Measurements from ENCODE around the gene ZMYND8. TPM values are rescaled to one million over a fixed set of nuclear protein-coding genes. Genes with fewer than 3 reads are reported as not detected.

Gene ZMYND8
- total RNA-seq, 1 experiment from 2014 or later = 11.6 TPM

DNA sequence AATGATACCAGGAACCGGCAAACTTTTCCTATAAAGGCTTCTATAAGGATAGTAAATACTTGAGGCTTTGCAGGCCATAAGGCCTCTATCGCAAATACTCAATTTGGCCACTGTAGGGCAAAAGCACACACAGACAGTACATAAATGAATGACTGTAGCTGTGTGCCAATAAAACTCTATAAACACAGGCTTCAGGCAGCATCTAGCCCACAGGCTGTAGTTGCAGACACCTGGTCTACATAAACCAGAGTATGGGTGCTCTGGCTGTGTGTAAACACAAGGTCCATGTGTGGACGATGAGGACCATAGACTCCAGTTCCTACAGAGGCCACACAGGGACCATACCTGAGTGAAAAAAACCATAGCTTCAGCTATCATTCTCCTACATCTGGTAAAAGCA, 52.2 kb downstream of the ZMYND8 start:
- Histone ChIP-seq H2AFZ (ENCODE audit: low read length) (no peak overlapping the region), H3K36me3 (ENCODE audit: low read depth, low read length) (peaks cover 27% of the 10 kb centered on the region), H3F3A (ENCODE audit: low read length, unreplicated experiment) (no peaks in the 10 kb centered on the region), H4K20me1 (ENCODE audit: low read length) (no peaks in the 10 kb centered on the region), H3K9me3 (ENCODE audit: low read length) (no peaks in the 10 kb centered on the region), H3K9ac (ENCODE audit: low read length) (no peak overlapping the region), H3K27me3 (ENCODE audit: low read length) (no peaks in the 10 kb centered on the region), H3K4me2 (ENCODE audit: low read length) (no peak overlapping the region), H3K9me2 (replicated peaks; ENCODE audit: low read length) (no peaks in the 10 kb centered on the region), H3K27ac (ENCODE audit: low read length) (no peak overlapping the region), H3K4me3 (ENCODE audit: low read length) (no peak overlapping the region), H3K4me1 (ENCODE audit: insufficient read depth, low read length) (peaks cover 8% of the 10 kb centered on the region; the same call in 1 of the 2 replicates), H3K79me2 (ENCODE audit: low read length) (0 out of 2 replicates have a peak, but pooled peaks cover 11% of the 10 kb centered on the region)
- ATAC-seq (peak; percentile 98), DNase-seq (peak; percentile 59)
- CTCF ChIA-PET = interaction anchor here (0.6 to 1.4 kb wide), 6 partner anchors 30 to 80 kb away, joined by 3 to 15 read pairs (median 4); no protein-coding TSS in a partner anchor
- no peak for TF ChIP-seq EZH2phosphoT487 (IDR thresholded peaks at IDR 0.05; ENCODE audit: borderline replicate concordance, low read length)
- TF ChIP-seq, protein P1, sequence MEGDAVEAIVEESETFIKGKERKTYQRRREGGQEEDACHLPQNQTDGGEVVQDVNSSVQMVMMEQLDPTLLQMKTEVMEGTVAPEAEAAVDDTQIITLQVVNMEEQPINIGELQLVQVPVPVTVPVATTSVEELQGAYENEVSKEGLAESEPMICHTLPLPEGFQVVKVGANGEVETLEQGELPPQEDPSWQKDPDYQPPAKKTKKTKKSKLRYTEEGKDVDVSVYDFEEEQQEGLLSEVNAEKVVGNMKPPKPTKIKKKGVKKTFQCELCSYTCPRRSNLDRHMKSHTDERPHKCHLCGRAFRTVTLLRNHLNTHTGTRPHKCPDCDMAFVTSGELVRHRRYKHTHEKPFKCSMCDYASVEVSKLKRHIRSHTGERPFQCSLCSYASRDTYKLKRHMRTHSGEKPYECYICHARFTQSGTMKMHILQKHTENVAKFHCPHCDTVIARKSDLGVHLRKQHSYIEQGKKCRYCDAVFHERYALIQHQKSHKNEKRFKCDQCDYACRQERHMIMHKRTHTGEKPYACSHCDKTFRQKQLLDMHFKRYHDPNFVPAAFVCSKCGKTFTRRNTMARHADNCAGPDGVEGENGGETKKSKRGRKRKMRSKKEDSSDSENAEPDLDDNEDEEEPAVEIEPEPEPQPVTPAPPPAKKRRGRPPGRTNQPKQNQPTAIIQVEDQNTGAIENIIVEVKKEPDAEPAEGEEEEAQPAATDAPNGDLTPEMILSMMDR (conservative IDR thresholded peaks at IDR 0.05; ENCODE audit: low read depth, low read length) = peak; percentile 52; the same call in 1 of the 2 replicates
- no TSS peak for BruUV-seq (replicated peaks)
- intact Hi-C loops (cut with micrococcal nuclease) = loop anchor here (1.0 to 2.0 kb wide), 4 partner anchors 30 to 80 kb away; no protein-coding TSS in a partner anchor
- POLR2A ChIA-PET (ENCODE audit: unreplicated experiment) = interaction anchor here (0.6 to 0.7 kb wide), 2 partner anchors 25 to 77 kb away, joined by 3 to 9 read pairs; no protein-coding TSS in a partner anchor

DNA sequence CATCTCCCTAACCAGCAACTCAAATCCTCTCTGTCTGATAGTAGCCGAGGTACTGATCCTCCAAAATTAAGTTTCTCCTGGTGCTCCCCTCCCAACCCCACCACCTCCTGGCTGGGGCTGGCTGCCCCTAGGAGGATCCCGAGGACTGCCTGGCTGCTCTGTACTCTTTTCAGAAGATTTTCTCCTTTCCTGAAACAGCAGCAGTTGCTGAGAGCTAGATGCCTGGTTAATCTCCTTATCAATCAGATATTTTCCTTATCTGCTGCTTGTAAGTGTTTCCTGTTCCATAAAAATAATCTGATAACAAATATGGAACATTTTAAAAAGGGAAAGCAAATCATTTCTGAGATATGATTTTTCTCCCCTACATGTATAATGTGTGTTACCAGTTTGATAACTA, 52.8 kb downstream of the ZMYND8 start:
- BruUV-seq (replicated peaks) = no TSS peak
- no peak overlapping the region for H2AFZ ChIP-seq (ENCODE audit: low read length)
- POLR2A ChIA-PET (ENCODE audit: unreplicated experiment) = no interaction called here
- CTCF ChIA-PET = interaction anchor here (0.7 to 1.4 kb wide), 3 partner anchors 55 to 80 kb away, joined by 3 to 15 read pairs (median 3); no protein-coding TSS in a partner anchor
- intact Hi-C loops (cut with micrococcal nuclease) = loop anchor here (1.0 to 2.0 kb wide), 4 partner anchors 29 to 81 kb away; no protein-coding TSS in a partner anchor
- no peak for DNase-seq
- H3F3A ChIP-seq (ENCODE audit: low read length, unreplicated experiment) = no peaks in the 10 kb centered on the region
- H3K9me2 ChIP-seq (replicated peaks; ENCODE audit: low read length) = no peaks in the 10 kb centered on the region
- H3K4me1 ChIP-seq (ENCODE audit: insufficient read depth, low read length) = peaks cover 8% of the 10 kb centered on the region; the same call in 1 of the 2 replicates
- no peaks in the 10 kb centered on the region for H4K20me1 ChIP-seq (ENCODE audit: low read length)
- H3K36me3 ChIP-seq (ENCODE audit: low read depth, low read length) = peaks cover 25% of the 10 kb centered on the region
- H3K79me2 ChIP-seq (ENCODE audit: low read length) = 0 out of 2 replicates have a peak, but pooled peaks cover 11% of the 10 kb centered on the region
- H3K27ac ChIP-seq (ENCODE audit: low read length) = no peak overlapping the region
- H3K4me3 ChIP-seq (ENCODE audit: low read length) = no peak overlapping the region
- H3K4me2 ChIP-seq (ENCODE audit: low read length) = no peak overlapping the region
- TF ChIP-seq, protein P1 (conservative IDR thresholded peaks at IDR 0.05; ENCODE audit: low read depth, low read length) = no peak
- TF ChIP-seq EZH2 (IDR thresholded peaks at IDR 0.05; ENCODE audit: low read length, unreplicated experiment) (no peak), EZH2phosphoT487 (IDR thresholded peaks at IDR 0.05; ENCODE audit: borderline replicate concordance, low read length) (no peak)
- ATAC-seq = no peak
- H3K27me3 ChIP-seq (ENCODE audit: low read length) = no peaks in the 10 kb centered on the region
- H3K9me3 ChIP-seq (ENCODE audit: low read length) = no peaks in the 10 kb centered on the region
- no peak overlapping the region for H3K9ac ChIP-seq (ENCODE audit: low read length)

DNA sequence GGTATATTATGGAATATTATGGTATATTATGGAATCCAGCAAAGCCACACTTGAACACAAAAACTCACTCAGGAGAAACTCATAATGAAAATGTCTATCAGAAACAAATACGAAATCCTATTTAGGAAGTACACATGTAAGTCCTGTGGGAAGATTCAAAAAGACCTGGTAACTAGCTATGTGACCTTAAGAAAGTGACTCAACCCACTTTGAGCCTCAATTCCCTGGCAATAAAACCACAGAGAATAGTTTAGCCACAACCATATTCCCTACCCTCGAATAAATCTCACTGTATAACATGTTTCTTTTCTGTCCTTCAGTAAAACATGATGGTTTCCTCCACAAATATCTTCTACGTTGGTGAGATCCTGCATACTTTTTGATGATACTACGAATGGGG, 56.4 kb downstream of the ZMYND8 start:
- ChIA-PET CTCF (interaction anchor here (0.6 kb wide), 1 partner anchor 53 kb away, joined by 5 read pairs; no protein-coding TSS in a partner anchor), POLR2A (ENCODE audit: unreplicated experiment) (no interaction called here)
- Histone ChIP-seq H2AFZ (ENCODE audit: low read length) (no peak overlapping the region), H3K9me2 (replicated peaks; ENCODE audit: low read length) (no peaks in the 10 kb centered on the region), H3K4me2 (ENCODE audit: low read length) (no peak overlapping the region), H3K4me3 (ENCODE audit: low read length) (no peak overlapping the region), H3K9ac (ENCODE audit: low read length) (no peak overlapping the region), H3K36me3 (ENCODE audit: low read depth, low read length) (peaks cover 32% of the 10 kb centered on the region), H3K27ac (ENCODE audit: low read length) (no peak overlapping the region), H4K20me1 (ENCODE audit: low read length) (no peaks in the 10 kb centered on the region), H3K9me3 (ENCODE audit: low read length) (no peaks in the 10 kb centered on the region), H3F3A (ENCODE audit: low read length, unreplicated experiment) (no peaks in the 10 kb centered on the region), H3K27me3 (ENCODE audit: low read length) (no peaks in the 10 kb centered on the region), H3K4me1 (ENCODE audit: insufficient read depth, low read length) (peaks cover 8% of the 10 kb centered on the region; the same call in 1 of the 2 replicates), H3K79me2 (ENCODE audit: low read length) (0 out of 2 replicates have a peak, but pooled peaks cover 8% of the 10 kb centered on the region)
- intact Hi-C loops (cut with micrococcal nuclease) = no loop called here
- TF ChIP-seq EZH2phosphoT487 (IDR thresholded peaks at IDR 0.05; ENCODE audit: borderline replicate concordance, low read length) = no peak
- TF ChIP-seq, protein P1 (conservative IDR thresholded peaks at IDR 0.05; ENCODE audit: low read depth, low read length) = no peak
- no peak for TF ChIP-seq EZH2 (IDR thresholded peaks at IDR 0.05; ENCODE audit: low read length, unreplicated experiment)
- DNase-seq (no peak), ATAC-seq (no peak)
- BruUV-seq (replicated peaks) = no TSS peak
